Heart left ventricle (tissue), 13 donors: ENCODE data around the gene FARP1.

Source experiments
- POLR2A ChIP-seq, 2 donors: fragments of 450-650 bp; IDR thresholded peaks; one replicate each; pipeline ENCODE4 v1.6.1; 2017; ENCODE audit warnings: antibody characterized with exemption in 2 of 2, mild to moderate bottlenecking in 2 of 2, moderate library complexity in 2 of 2
- TF ChIP-seq, protein P1 (sequence below), 12 donors: fragments of 200-600 bp; sonication (generic) in 4 of 12; IDR thresholded peaks; one replicate each; pipeline versions ENCODE4 v1.5.0 to v1.8.0; 2018 to 2022; ENCODE audit warnings: antibody characterized with exemption in 12 of 12, mild to moderate bottlenecking in 5 of 12
- donor health status: ischemic (EF 13 %, LVEDD 7.1; RV severe dilation, severe dysfunction).
- donor health status: DM: no; HTN: yes; CAD: no.
- donor health status: DM: no; HTN: no; CAD: no.
- donor health status: ischemic (EF 25% LVEDD 6.9; RV normal size, moderate dysfunction).
- donor health status: ischemic (EF 25% LVEDD 5.7; RV mildly dilated, moderate dysfunction).
- donor health status: ischemic (EF 35%, LVEDD 5.7; RV mildly dilated, moderate dysfunction).
- donor health status: nonischemic (EF 11% LVEDD 7.7; RV severe dilation, severe dysfunction).
- donor health status: DM: yes; HTN: yes; CAD: no.
- donor health status: PGD.
- donor health status: ischemic (EF 29% LVEDD 5.4; RV normal size, mild dysfunction).
- donor health status: nonischemic (EF 23%, LVEDD 6.1; RV moderate dilation, normal function).

DNA sequence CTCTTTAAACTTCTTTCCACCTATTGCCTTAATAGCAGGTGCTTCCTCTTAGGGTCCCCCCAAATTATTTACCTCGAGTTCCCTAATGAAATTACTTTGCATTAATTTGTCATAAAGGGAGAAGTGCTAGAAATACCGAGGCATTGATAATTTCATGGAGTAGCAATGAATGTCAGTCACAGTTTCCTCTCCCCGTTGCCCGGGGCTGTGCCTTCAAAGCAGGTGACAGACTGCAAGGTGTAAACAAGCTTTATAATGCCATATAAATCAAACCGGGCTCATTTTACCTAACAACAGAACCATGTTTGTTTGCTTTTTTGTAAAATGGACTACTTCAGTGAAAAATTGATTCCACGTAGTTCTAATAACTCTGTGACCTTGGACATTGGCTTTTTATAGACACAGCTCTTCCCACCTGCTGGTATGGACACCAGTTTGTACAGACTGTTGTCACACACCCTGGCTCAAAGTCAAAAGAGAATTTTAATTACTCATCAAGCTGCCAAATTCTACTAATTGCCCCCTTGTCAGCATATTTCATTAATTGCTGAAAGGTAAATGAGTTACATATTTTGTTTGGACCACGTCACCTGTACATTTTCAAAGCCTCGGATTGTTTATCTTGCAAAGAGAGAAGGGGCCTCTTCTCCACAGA lies 262.9 kb downstream of the FARP1 start:
- TF ChIP-seq, protein P1, sequence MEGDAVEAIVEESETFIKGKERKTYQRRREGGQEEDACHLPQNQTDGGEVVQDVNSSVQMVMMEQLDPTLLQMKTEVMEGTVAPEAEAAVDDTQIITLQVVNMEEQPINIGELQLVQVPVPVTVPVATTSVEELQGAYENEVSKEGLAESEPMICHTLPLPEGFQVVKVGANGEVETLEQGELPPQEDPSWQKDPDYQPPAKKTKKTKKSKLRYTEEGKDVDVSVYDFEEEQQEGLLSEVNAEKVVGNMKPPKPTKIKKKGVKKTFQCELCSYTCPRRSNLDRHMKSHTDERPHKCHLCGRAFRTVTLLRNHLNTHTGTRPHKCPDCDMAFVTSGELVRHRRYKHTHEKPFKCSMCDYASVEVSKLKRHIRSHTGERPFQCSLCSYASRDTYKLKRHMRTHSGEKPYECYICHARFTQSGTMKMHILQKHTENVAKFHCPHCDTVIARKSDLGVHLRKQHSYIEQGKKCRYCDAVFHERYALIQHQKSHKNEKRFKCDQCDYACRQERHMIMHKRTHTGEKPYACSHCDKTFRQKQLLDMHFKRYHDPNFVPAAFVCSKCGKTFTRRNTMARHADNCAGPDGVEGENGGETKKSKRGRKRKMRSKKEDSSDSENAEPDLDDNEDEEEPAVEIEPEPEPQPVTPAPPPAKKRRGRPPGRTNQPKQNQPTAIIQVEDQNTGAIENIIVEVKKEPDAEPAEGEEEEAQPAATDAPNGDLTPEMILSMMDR (IDR thresholded peaks at IDR 0.05): no peak
- TF ChIP-seq POLR2A (IDR thresholded peaks at IDR 0.05): no peak
